Measurements from ENCODE around the gene CFAP221.

The CFAP221 gene

DNA sequence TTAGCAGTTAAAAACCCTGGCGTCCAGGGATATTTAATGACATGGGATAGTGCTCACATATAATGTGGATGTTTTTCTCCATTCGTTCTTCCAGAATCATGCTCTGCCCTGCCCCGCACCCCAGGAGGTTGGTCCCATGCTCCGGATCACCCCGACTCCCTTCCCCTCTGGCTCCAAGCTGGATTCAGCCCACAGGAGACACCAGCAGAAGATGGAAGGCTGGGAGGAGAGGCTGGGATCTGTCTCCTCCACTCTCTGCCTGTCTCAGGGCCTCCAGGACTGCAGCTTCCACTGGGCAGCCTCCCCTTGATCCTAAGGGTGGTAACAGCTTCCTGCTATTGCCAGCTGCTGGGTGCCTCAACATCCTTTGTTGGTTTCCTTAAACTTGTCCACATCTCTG lies 159.3 kb downstream of the CFAP221 start:
- no peak for DNase-seq

DNA sequence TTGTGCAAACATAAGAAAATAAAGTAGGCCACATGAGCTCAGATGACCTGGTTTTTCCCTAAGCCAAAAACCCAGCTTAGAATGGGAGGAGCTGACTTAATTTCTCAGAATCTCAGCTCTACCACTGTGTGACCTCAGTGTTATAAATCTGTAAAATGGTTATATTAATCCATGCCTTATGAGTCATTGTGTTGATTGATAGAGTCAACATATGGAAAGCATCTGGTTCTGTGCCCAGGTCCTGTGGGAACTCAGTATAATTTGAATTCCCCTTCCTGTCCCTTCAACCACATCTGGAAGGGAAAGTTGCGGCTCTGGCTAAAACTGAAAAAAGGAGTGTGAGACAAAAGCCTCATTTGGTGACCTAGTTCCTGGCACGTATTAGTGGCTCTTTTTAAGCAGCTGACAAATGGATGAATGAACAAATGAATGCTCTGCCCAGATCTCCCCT lies 160.4 kb downstream of the CFAP221 start:
- no peak for DNase-seq

DNA sequence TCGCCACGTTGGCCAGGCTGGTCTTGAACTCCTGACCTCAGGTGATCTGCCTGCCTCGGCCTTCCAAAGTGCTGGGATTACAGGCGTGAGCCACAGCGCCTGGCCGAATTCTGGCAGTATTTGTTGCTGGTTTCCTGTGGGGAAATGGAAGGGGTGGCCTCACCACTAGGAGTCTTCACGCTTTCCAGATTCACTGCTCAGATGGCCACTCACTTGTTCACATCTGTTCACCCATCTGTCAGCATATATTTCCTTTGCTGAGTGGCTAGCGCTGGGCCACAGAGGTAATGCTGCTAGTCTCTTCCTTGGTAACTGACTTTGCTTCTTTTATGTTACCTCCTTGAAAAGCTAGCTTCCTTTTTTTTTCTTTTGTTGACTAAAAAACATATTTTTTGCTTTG lies 162.0 kb downstream of the CFAP221 start:
- DNase-seq, result no peak
